DND-41 (cell line): ENCODE results near the gene TRIM3.

Experiments used
- EZH2 ChIP-seq: IDR thresholded peaks from 3 replicates; pipeline ENCODE4 v1.6.1; 2012; ENCODE audit warnings: borderline replicate concordance, low read depth, mild to moderate bottlenecking, moderate library complexity, low read length, inconsistent platforms; ENCODE audit not compliant: severe bottlenecking
- TF ChIP-seq, protein P1 (sequence below): IDR thresholded peaks from 2 replicates; pipeline ENCODE4 v1.5.1; 2012; ENCODE audit warnings: borderline replicate concordance, low read length, moderate library complexity, mild to moderate bottlenecking; ENCODE audit not compliant: poor library complexity, severe bottlenecking; ENCODE audit errors: extremely low read depth

DNA sequence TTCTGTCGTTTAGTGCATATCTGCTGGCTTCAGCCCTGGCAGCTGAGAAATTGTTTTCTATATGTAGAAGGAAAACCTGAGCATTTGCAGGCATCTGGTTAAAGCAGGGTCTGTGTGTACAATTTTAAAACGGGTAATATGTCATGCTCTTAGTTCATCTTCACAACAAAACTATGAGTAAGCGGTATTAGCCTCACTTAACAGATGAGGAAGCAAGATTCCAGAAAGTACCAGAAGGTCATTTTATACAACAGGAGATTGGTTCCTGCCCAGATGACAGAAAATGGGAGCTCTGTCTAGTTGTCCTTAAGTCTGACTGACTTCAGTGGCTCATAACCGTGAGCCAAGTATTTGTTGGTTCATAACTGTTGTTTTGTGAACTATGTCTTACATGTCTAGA lies 8.7 kb upstream of the TRIM3 start:
- TF ChIP-seq, protein P1, sequence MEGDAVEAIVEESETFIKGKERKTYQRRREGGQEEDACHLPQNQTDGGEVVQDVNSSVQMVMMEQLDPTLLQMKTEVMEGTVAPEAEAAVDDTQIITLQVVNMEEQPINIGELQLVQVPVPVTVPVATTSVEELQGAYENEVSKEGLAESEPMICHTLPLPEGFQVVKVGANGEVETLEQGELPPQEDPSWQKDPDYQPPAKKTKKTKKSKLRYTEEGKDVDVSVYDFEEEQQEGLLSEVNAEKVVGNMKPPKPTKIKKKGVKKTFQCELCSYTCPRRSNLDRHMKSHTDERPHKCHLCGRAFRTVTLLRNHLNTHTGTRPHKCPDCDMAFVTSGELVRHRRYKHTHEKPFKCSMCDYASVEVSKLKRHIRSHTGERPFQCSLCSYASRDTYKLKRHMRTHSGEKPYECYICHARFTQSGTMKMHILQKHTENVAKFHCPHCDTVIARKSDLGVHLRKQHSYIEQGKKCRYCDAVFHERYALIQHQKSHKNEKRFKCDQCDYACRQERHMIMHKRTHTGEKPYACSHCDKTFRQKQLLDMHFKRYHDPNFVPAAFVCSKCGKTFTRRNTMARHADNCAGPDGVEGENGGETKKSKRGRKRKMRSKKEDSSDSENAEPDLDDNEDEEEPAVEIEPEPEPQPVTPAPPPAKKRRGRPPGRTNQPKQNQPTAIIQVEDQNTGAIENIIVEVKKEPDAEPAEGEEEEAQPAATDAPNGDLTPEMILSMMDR = no peak
- no peak for TF ChIP-seq EZH2
